ENCODE data around the gene ABLIM2. TPM values are rescaled to one million over a fixed set of nuclear protein-coding genes. Genes with fewer than 3 reads are reported as not detected.
A peak's percentile ranks its signal among the peaks of the same experiment; 100 is the strongest.

The ABLIM2 gene
- total RNA-seq, 1 experiment from 2014 or later: under 0.01 TPM

- DNase-seq (ENCODE audit: low read depth): no peak
Observed at GRCh38 chr4:8121292-8122015, 37.2 kb downstream of the ABLIM2 start.

- DNase-seq (ENCODE audit: low read depth): no peak
Observed at GRCh38 chr4:8120501-8120900, 38.1 kb downstream of the ABLIM2 start.

GRCh38 chr4:8119877-8120276 lies 38.7 kb downstream of the ABLIM2 start:
- no peak for DNase-seq (ENCODE audit: low read depth)

- no peak for DNase-seq (ENCODE audit: low read depth)
Observed at GRCh38 chr4:8118531-8118930, 40.1 kb downstream of the ABLIM2 start.

GRCh38 chr4:8118035-8118434 lies 40.6 kb downstream of the ABLIM2 start:
- no peak for DNase-seq (ENCODE audit: low read depth)

GRCh38 chr4:8117278-8117682 lies 41.3 kb downstream of the ABLIM2 start:
- DNase-seq (ENCODE audit: low read depth): peak; percentile 14

- DNase-seq (ENCODE audit: low read depth): no peak
Observed at GRCh38 chr4:8115916-8116315, 42.7 kb downstream of the ABLIM2 start.

- no peak for DNase-seq (ENCODE audit: low read depth)
Observed at GRCh38 chr4:8115203-8115520, 43.5 kb downstream of the ABLIM2 start.

GRCh38 chr4:8114456-8115202 lies 44.0 kb downstream of the ABLIM2 start:
- DNase-seq (ENCODE audit: low read depth): no peak

- DNase-seq (ENCODE audit: low read depth): no peak
Observed at GRCh38 chr4:8113611-8114377, 44.8 kb downstream of the ABLIM2 start.

- DNase-seq (ENCODE audit: low read depth): no peak
Observed at GRCh38 chr4:8112672-8113071, 45.9 kb downstream of the ABLIM2 start.

GRCh38 chr4:8112036-8112576 lies 46.5 kb downstream of the ABLIM2 start:
- DNase-seq (ENCODE audit: low read depth): no peak

- DNase-seq (ENCODE audit: low read depth): peak; percentile 5
Observed at GRCh38 chr4:8110071-8110986, 48.3 kb downstream of the ABLIM2 start.

- DNase-seq (ENCODE audit: low read depth): no peak
Observed at GRCh38 chr4:8109406-8110065, 49.1 kb downstream of the ABLIM2 start.

GRCh38 chr4:8108991-8109390 lies 49.6 kb downstream of the ABLIM2 start:
- DNase-seq (ENCODE audit: low read depth): no peak

GRCh38 chr4:8108261-8108660 lies 50.4 kb downstream of the ABLIM2 start:
- no peak for DNase-seq (ENCODE audit: low read depth)

- DNase-seq (ENCODE audit: low read depth): no peak
Observed at GRCh38 chr4:8107146-8107657, 51.4 kb downstream of the ABLIM2 start.

- DNase-seq (ENCODE audit: low read depth): no peak
Observed at GRCh38 chr4:8106451-8107025, 52.1 kb downstream of the ABLIM2 start.

- no peak for DNase-seq (ENCODE audit: low read depth)
Observed at GRCh38 chr4:8105306-8106100, 53.1 kb downstream of the ABLIM2 start.
